NCI-H345 (cell line): ENCODE results near the gene SDC1.

Experiments used
- DNase-seq: peaks from one replicate; lab custom pipeline; 2025; lab: John Stamatoyannopoulos, UW

Gene SDC1

DNA sequence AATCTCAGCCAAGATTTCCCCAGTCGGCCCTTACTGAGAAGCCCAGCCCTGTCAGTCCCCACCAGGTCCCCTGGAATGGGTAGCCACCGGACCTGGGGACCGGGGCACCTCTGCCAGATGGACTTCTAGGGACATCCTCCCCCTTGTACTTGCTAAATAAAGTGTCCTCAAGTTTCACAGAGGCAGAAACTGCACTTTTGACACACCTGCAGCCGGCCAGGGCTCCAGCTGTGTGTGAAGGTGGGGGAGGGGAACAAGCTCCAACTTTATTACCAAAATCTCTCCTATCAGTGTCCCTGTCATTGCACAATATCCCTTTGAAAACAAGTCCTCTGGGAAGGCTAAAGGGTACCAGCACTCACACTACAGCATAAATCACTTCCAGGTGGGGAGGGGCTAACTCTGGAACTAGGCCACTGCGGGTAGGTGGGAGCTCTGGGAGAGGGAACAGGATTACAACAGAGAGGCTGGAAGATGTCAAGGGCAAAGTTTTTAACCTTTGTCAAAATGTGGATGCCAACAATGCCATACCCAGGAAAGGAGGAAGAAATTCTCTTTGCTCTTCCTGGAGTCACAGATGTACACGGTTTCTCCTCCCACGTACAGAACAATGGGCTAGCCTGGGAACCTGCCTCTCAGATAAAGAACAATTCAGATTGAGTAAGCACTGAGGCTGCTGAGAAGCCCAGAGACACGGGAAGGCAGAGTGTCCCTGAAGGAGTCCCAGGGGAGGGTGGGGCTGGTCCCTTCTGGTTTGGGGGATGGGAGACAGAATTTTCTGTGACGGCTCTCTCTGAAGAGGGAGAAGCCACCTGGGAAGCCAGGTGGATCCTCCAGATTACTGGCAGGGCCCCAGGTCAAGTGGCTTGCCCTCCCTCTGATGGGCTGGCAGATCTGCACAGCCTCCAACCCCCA is 11.0 kb downstream of the SDC1 start:
- DNase-seq, result peak; percentile 85

DNA sequence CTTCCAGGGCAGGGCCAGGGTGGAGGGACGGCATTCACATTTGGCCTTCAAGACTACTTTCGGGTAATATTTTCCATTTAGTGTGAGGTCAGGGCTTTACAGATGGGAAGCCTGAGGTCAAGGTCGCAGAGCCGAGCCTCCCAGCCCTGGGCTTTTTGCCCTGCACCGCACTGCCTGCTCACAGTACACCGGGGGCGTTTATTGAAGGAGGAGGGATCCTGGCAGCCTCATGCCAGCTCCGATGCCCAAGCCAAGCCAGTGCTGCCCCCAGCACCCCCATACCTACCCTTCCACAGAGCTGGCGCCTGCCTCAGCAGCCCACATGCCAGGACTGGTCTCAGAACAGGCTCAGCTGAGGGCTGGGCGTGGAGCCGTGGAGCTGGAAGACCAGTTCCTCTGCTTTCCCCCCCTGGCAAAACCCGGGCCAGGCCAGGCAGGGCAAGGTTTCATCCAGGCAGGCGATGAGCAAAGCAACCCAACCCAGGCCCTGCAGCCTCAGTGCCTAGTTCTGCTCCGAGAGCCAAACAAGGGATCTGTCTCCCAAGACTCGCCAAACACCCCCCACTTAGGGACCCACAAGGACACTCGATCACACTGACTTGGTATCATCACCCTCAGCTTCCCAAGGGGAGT is 11.9 kb downstream of the SDC1 start:
- DNase-seq, result no peak

DNA sequence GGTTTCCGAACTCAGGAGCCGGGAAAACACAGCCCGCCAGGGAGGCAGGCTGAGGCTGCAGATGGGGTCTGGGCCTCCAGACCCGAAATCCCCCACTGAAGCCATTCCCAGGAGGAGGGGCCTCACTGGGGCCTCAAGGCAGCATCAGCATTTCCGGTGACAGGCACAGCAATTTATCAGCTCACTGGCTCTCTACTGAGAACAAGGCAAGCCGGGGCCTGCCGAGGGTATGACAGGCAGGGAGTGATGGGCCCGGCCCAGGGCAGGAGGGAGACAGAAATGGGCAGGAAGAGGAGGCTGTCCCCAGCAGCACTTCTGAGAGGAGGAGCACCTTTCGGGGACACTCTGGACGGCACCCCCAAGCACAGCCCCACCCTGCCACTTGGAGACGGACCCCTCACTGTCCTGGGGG is 12.5 kb downstream of the SDC1 start:
- DNase-seq, result no peak

DNA sequence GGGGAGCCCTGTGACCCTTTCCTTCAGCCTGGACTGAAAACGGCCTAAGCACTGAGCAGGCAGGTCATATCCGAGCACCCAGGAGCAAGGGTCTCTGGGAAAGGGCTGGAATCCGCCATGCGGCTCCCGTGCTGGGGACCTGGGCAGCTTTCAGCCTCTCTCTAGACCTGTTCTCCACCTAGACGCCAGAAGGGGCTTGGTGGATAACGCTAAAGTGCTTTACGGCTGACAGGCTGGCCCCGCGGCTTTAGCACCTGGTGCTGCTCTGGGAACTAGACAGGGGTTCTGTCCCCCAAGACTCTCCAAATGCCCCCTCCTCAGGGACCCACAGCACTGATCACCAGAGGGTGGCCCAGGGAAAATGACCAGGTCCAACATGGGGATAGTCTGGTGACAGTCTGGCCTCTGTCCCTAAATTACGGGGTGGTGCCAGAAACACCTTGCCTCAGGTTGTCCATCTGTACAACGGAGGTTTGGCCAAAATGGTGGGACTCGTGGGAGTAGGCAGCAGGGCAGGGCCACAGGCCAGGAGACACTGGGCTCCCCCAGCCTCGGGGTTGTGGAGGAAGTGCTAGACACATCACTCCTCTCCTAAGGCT is 13.0 kb downstream of the SDC1 start:
- DNase-seq, result no peak

DNA sequence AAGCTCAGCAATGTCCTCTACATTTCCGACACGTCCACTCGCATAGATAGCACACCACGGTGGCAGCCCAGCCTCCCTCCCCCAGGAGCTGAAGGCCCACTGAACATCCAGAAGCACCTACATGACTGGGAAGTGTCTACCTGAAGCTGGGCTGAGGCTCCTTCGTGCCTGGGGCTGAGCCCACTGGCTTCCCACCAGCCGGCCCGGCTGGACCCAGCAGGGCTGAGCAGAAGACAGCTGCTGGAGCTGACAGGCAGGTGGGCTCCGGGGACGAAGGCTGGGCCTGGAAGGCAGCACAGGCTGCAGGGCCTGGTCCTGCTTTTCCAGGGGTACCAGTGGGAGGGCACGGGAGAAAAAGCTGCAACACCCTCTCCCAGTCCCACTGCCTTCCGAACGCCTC is 13.5 kb downstream of the SDC1 start:
- DNase-seq, result no peak

DNA sequence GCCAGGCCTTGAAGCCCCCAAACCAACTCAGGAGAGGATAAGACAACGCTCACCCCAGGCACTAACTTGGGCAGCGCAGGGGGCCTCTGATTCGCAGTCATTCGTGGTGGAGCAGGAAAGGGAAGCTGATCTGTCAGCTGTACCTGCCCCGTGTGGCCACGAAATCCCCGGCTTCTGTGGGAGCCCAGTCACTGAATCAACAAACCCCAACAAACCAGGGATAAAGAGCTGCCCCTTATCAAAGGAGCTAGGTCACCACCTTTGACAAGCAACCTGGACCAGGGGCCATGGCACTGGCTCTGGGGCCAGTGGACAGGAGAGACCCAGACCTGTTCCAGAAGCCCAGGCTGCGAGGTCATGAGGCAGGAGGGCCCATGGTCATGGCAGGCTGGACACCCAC is 14.5 kb downstream of the SDC1 start:
- no peak for DNase-seq

DNA sequence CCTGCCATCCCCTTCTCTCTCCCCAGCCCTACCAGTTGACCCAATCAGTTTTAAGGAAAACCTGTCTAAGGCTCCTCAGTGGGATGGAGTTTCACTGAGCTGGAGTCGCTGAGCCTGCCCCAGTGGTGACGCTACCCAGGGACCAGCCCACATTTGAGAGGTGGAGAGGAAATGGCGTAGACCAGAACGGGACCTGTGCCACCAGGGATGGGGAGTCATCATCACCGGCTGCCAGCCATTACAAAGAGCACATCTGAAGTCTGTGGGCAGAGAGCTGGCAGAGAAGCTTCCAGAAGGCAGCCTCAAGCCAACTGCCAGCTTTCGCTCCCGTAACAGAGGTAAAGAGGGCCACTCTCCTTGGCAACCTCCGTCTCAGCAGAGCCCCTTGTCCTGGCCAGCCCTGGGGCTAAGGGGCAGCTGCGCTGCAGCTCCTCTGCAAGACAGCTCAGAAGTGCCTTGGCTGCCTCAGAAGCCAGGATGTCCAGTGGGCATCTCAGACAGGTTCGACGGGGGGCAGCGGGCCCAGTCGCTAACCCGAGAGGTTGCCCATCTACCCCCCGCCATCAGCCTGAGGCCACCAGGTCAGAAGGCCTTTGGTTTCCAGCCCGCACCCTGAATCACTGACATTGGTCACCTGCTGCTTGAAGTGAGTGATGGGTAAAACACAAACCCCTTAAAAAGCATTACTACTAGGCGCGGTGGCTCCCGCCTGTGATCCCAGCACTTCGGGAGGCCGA is 15.4 kb downstream of the SDC1 start:
- DNase-seq, result no peak

DNA sequence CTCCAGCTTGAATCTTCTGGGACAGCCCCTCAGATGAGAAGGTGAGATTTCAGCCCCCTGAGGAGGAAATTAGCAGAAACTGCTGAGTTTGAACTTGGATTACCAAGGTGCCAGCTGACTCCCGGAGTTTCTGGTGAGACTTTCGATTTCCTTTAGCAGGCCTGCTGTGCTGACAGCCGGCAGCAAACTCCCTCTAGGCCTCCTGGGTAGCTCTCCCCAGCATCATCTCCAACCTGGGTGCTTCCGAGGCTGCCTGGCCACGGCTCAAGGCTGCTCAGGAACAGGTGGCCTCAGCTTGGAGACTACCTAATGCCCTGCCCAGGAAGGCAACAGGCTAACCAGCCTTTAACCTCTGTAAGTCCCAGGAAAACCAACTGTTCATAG is 16.5 kb downstream of the SDC1 start:
- no peak for DNase-seq

DNA sequence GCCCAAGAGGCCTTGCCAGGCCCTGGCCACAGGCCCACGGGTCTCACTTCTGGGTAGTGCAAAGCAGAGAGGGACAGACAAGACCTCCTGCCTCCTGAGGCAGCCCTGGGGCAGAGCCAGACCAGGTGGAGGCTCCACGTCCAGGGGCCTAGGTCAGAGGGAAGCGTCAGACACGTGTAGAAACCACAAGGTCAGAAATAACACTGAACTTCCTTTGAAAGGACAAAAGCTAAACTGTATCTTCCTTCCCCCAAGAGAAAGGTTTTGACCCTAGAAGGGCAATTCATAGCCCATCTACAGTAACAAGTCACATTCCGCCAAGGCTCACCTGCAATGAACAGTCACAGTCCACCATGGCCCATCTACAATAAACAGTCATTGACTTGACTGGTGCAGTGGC is 17.9 kb downstream of the SDC1 start:
- no peak for DNase-seq

DNA sequence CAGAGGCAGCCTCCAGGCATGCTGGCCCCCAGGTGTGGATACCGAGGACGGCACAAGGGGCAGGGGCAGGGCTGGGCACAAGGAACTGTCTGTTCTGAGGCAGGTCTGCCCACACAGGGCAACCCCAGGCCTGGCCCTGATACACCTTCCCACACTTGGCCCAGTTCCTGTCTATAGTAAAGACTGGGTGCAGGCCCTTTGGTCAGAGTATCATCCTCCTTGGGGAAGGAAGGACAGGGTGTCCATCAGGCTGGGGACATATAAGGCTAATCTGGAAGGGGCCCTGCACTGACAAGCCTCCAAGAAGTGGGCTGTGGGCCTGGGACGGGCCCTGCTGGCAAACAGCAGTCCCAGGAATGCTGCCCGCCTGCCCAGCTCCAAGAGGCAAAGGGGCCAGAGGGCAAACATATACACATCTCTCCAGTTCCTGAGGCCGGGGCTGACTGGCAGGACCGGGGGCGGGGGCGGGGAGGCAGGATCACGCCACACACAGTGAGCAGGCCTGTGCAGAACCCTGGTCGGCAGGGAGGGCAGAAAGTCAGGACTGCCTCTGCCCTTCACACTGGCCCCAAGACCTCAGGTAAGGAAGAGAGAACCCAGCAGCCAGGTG is 18.9 kb downstream of the SDC1 start:
- DNase-seq, result no peak

DNA sequence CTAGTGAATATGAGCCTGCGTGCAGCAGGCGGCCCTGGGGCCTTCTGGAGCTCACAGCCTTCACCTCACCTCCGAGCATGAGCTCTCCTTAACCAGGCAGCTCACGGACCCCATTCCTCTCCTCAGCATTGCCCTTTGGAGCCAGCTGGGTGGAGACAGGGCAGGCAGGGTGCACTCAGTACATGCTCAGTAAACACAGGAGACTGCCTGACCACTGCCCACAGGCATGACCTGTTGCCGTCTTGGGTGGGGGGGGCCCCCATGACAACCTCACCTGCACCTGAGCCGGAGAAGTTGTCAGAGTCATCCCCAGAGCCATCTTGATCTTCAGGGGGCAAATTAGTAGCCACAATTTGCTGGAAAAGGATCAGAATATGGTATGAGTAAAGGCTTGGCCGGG is 19.9 kb downstream of the SDC1 start:
- no peak for DNase-seq

DNA sequence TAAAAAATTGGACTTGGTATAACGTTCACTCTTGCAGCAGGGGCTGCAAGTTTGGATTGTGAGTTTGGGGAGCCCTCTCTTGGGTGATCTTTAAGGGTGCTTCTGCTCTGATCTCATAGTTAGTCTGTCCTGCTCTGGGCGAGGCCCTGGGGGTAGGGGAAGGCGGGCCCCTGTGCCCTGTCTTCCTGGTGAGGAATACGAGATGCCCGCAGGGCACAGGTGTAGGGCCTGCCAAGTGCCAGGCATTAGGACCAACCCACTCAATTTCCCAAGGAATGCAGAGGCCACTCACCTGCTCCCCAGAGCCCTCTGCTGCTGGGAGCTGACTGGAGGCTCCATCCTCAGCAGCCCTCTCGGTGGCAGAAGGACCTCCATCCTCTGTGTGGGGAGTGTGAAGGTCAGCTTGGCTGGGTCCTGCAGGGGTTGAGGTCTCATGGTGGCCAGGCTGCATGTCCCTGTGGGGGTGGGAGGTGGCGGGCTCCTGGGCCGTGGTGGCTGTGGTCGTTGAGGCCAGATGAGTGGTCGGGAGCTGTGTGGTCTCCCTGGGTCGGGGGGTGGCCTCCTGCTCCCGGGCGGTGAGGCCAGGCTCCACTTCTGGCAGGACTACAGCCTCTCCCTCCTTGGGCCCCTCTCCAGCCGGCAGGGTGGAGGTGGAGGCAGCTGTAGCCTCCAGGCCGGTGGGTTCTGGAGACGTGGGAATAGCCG is 21.3 kb downstream of the SDC1 start:
- DNase-seq, result no peak

DNA sequence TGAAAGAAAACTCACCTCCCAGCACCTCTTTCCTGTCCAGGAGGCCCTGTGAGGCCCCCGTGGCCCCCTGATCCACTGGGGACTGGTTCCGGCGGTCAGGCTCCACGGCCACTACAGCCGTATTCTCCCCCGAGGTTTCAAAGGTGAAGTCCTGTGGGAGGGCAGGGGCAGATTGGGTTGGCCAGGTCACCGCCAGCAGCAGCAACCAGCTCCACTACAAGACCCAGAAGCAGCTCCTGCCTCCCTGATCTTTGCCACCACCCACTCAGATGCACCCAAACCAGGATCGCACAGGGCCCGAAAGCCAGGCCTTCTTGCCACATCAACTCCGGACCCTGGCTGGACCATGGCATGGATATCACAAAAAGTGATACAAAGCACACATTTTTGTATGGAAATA is 21.9 kb downstream of the SDC1 start:
- no peak for DNase-seq

DNA sequence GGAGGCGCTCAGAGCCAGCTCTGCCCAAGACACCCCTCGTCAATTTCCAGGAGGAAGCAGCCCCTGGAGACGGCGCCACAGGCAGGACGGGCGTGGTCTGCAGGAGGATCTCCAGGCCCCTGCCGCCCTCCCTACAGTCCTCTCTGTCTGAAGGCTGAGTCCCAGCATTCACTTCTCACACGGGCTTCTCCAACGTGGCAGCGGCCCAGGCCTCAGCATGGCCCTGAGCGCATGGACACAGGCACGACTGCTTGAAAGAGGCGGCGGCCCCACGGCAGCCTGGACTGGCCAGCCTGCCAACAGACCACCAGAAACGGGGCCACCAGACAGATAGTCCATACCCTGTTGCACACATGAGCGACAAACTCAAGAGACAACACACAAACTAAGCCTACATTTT is 23.3 kb downstream of the SDC1 start:
- DNase-seq, result no peak

DNA sequence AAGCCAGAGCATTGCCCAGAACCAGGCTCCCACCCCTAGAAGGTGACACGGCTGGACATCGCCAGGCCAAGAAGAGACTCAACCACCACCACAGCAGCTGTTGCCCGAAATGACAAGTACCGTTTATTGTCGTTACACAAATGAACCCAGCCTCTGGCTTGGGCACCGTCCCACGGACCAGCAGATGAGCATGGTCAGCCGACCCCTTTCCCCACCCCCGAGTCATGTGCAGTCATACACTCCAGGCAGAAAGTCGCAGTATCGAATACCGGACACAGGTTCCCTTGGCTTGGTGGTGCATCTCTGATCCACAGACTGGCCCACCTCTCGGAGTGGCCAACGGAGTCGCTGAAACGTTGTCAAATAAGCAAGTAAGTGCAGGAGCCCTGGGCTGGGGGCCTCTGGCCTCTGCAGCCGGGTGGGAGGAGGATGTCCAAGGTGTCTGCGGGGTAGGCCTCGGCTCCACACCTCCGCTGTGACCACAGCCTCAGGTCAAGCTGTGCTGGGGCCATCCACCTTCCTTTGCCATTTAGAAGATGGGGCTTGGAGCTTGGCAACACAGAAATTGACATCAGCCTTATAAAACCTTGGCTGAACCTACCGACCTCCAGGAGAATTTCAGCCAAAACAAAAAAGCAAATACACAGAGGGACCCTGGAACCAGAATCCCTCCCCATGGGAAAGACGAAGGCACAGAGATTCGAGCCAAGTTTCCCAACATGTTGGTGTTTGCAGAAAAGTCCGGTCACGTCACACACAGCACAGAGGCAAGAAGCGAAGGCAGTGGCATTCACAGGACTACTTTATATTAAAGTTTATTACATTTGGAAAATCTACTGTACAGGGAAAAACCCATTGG is 24.0 kb downstream of the SDC1 start:
- no peak for DNase-seq

DNA sequence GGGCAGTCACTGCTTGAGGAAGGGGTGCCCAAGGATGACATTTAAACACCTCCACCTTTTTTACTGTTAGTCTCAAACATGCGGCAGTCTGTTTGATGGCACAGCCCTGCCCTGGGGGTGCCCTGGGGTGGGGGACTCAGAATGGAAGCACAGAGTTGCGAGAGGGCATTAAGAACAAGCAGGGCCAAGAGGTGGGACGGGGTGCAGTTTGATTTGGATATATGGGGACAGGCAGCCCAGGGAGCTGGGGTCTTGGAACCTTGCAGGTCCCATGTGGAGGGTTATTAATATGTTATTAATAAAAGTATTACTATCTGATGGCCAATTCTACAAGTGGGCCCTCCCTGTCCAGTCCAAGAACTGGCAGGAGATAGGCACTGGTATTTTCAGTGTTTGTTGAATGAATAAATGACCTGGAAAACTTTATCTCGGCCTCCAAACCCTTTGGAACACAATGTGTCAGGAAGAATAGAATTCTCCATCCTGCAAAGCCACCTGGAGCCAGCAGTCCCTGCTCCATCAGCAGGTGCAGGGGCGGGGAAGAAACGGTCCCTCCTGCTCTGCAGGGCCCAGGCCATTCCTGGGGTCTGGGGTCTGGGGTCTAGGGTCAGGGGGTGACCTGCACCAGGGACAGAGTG is 25.2 kb downstream of the SDC1 start:
- no peak for DNase-seq

DNA sequence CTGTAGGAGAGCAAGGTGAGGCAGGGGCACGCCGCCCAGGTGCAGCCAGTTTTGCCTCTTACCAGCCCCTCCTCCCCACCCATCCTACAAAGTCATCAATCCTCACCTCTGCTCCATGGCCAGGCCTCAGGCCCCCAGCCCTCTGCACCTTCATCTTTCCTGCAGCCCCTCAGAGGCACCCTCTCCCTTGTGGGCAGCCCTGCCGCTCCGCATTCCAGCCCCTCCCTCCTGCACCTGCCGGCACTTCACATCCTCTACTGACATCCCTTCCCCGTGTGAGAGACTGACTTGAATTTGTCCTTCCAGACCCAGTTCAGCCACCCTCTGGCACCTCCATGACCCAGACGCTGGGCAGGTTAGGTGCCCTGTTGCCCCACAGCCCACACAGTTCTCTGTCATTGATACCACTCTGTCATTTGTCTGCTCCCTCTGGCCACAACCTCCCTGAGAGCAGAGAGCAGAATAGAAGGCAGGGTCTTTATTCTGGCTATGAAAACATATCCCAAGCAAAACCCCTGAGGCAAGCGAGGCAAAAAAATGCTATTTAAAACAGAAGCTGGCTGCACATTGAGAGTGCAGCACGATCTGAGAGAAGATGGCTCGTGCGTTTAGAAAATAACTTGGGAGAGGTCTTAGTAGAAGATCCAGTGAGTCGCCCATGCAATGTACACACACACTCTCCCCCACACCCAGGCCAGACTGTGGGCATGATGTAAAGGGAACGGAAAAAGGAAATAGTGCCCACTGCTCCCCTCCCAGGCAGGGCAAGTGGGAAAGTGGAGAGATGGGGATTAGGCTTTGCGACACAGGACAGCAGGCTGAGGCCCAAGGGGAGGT is 25.9 kb downstream of the SDC1 start:
- DNase-seq, result peak; percentile 38

DNA sequence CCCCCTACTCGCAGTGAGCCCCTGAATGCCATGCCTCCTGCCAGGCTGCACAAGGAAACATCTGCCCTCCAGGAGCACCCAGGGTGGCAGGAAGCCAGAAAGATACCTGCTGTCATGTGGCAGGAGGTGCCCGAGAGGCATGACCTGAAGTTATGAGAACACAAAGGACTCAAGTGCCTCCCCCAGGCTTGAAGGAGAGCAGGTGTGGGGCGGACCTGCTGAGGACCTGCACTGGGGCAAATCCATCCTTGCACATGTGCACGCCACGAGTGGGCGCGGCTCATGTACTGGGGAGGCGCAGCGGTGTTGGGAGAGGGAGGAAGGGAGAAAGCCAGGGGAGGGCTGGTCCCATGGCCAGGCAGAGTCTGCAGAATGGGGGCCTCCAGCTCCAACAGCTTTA is 26.9 kb downstream of the SDC1 start:
- peak; percentile 97 for DNase-seq

DNA sequence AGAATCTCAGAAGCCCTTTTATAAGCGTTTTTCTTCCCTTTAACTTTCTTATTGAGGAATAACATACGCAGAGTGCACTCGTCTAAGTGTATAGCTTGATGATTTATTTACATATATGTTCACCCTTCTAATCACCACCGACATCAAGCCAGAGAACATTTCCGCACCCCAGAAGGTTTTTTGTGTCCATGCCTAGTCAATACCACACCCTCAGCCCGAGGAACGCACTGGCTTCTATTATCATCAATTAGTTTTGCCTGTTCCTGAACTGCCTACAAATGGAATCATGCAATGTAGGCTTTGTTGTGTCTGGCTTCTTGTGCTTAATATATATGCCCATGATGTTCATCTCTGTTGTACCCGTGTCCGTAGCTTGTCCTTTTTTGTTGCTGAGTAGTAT is 27.7 kb downstream of the SDC1 start:
- no peak for DNase-seq
